Immature natural killer cell (primary cell): Measurements from ENCODE around the gene PMPCA. TPM values are rescaled to one million over a fixed set of nuclear protein-coding genes. Genes with fewer than 3 reads are reported as not detected.
A peak's percentile ranks its signal among the peaks of the same experiment; 100 is the strongest.

Source experiments
- DNase-seq, 3 donors: peaks; one replicate each; pipeline ENCODE4 v3.0.0; 2022; ENCODE audit warnings: mixed read lengths in 1 of 3
- H3K27ac Mint-ChIP-seq, 6 donors: one replicate each; pipeline ENCODE4 v1.8.0; 2020; ENCODE audit warnings: mixed read lengths in 6 of 6, mild to moderate bottlenecking in 5 of 6, inconsistent platforms in 4 of 6, moderate library complexity in 3 of 6
- H3K27me3 Mint-ChIP-seq, 3 donors: one replicate each; pipeline ENCODE4 v1.8.0; 2020 to 2021; ENCODE audit warnings: low read depth in 3 of 3, mild to moderate bottlenecking in 3 of 3, mixed read lengths in 3 of 3, moderate library complexity in 3 of 3, inconsistent platforms in 1 of 3
- H3K36me3 Mint-ChIP-seq, 3 donors: one replicate each; pipeline ENCODE4 v1.8.0; 2020; ENCODE audit warnings: mixed read lengths in 3 of 3, inconsistent platforms in 2 of 3, mild to moderate bottlenecking in 2 of 3
- H3K4me1 Mint-ChIP-seq, 2 donors: one replicate each; pipeline ENCODE4 v1.8.0; 2020; ENCODE audit warnings: inconsistent platforms in 2 of 2, mild to moderate bottlenecking in 2 of 2, mixed read lengths in 2 of 2, moderate library complexity in 1 of 2
- H3K4me3 Mint-ChIP-seq, 5 donors: one replicate each; pipeline ENCODE4 v1.8.0; 2020; ENCODE audit warnings: mild to moderate bottlenecking in 5 of 5, mixed read lengths in 5 of 5, inconsistent platforms in 3 of 5, moderate library complexity in 3 of 5
- H3K9me3 Mint-ChIP-seq, 6 donors: one replicate each; pipeline ENCODE4 v1.8.0; 2020; ENCODE audit warnings: mild to moderate bottlenecking in 6 of 6, mixed read lengths in 6 of 6, inconsistent platforms in 4 of 6, moderate library complexity in 3 of 6
- polyA plus RNA-seq, 3 donors: library from polyadenylated mRNA; unstranded; fragments of 300-500 nt; fragmentation: Illumina TruSeq; gene quantifications; one replicate each; pipeline ENCODE4 v1.2.3, GENCODE V29; 2021

Gene PMPCA
- polyA plus RNA-seq, 3 donors from 2014 or later = 34.5 to 43.5 (median 42.6) TPM

GRCh38 chr9:136462664-136463063, 52.2 kb downstream of the PMPCA start:
- Mint-ChIP-seq H3K9me3 (no peaks in the 10 kb centered on the region), H3K4me3 (no peak overlapping the region)

GRCh38 chr9:136463578-136463977, 53.1 kb downstream of the PMPCA start:
- H3K4me3 Mint-ChIP-seq = no peak overlapping the region
- peaks cover 0 to 2% (median 2%) of the 10 kb centered on the region in 3 donors for H3K27me3 Mint-ChIP-seq
- H3K4me1 Mint-ChIP-seq = no peaks in the 10 kb centered on the region
- H3K9me3 Mint-ChIP-seq = no peaks in the 10 kb centered on the region
- peaks cover 0 to 34% (median 18%) of the 10 kb centered on the region in 3 donors for H3K36me3 Mint-ChIP-seq
- no peak overlapping the region for H3K27ac Mint-ChIP-seq
- DNase-seq = no peak

More at GRCh38 chr9:136462664-136463063, 52.2 kb downstream of the PMPCA start:
- H3K36me3 Mint-ChIP-seq = peaks cover 0 to 41% (median 18%) of the 10 kb centered on the region in 3 donors
- peaks cover 0 to 2% (median 2%) of the 10 kb centered on the region in 3 donors for H3K27me3 Mint-ChIP-seq
- H3K4me1 Mint-ChIP-seq = no peaks in the 10 kb centered on the region
- H3K27ac Mint-ChIP-seq = no peak overlapping the region
- no peak for DNase-seq

- H3K4me3 Mint-ChIP-seq = no peak overlapping the region
- H3K4me1 Mint-ChIP-seq = no peaks in the 10 kb centered on the region
- no peak overlapping the region for H3K27ac Mint-ChIP-seq
- H3K27me3 Mint-ChIP-seq = peaks cover 0 to 2% (median 2%) of the 10 kb centered on the region in 3 donors
- no peaks in the 10 kb centered on the region for H3K9me3 Mint-ChIP-seq
- peaks cover 0 to 27% (median 14%) of the 10 kb centered on the region in 3 donors for H3K36me3 Mint-ChIP-seq
- no peak for DNase-seq
Observed at GRCh38 chr9:136464241-136464640, 53.8 kb downstream of the PMPCA start.

- Mint-ChIP-seq H3K27ac (no peak overlapping the region), H3K9me3 (no peaks in the 10 kb centered on the region), H3K36me3 (peaks cover 0 to 26% (median 14%) of the 10 kb centered on the region in 3 donors), H3K27me3 (peaks cover 0 to 2% (median 2%) of the 10 kb centered on the region in 3 donors), H3K4me3 (no peak overlapping the region), H3K4me1 (no peaks in the 10 kb centered on the region)
- DNase-seq = no peak
Observed at GRCh38 chr9:136465500-136466154, 55.2 kb downstream of the PMPCA start.

- no peak for DNase-seq
- H3K4me1 Mint-ChIP-seq = peaks cover 0 to under 1% of the 10 kb centered on the region in 2 donors
- H3K36me3 Mint-ChIP-seq = peaks cover 0 to 28% (median 14%) of the 10 kb centered on the region in 3 donors
- peaks cover 0 to 2% (median 2%) of the 10 kb centered on the region in 3 donors for H3K27me3 Mint-ChIP-seq
- H3K9me3 Mint-ChIP-seq = no peaks in the 10 kb centered on the region
- H3K27ac Mint-ChIP-seq = no peak overlapping the region
- H3K4me3 Mint-ChIP-seq = no peak overlapping the region
Observed at GRCh38 chr9:136466155-136466541, 55.7 kb downstream of the PMPCA start.

GRCh38 chr9:136467766-136468165, 57.3 kb downstream of the PMPCA start:
- peaks cover 0 to 2% of the 10 kb centered on the region in 2 donors for H3K4me1 Mint-ChIP-seq
- peaks cover 0 to 2% (median 0%) of the 10 kb centered on the region in 3 donors for H3K27me3 Mint-ChIP-seq
- H3K36me3 Mint-ChIP-seq = peaks cover 0 to 24% (median 8%) of the 10 kb centered on the region in 3 donors
- no peak for DNase-seq
- no peaks in the 10 kb centered on the region for H3K9me3 Mint-ChIP-seq
- H3K4me3 Mint-ChIP-seq = no peak overlapping the region
- H3K27ac Mint-ChIP-seq = no peak overlapping the region

GRCh38 chr9:136470356-136470755, 59.9 kb downstream of the PMPCA start:
- DNase-seq = no peak
- H3K4me3 Mint-ChIP-seq = no peak overlapping the region
- H3K4me1 Mint-ChIP-seq = peaks cover 0 to 2% of the 10 kb centered on the region in 2 donors
- H3K27ac Mint-ChIP-seq = no peak overlapping the region
- H3K9me3 Mint-ChIP-seq = no peaks in the 10 kb centered on the region
- H3K36me3 Mint-ChIP-seq = peaks cover 4 to 8% (median 6%) of the 10 kb centered on the region in 3 donors
- H3K27me3 Mint-ChIP-seq = peaks cover 0 to 3% (median 0%) of the 10 kb centered on the region in 3 donors

- peaks cover 0 to 2% (median 0%) of the 10 kb centered on the region in 3 donors for H3K27me3 Mint-ChIP-seq
- H3K27ac Mint-ChIP-seq = no peak overlapping the region
- peaks cover 0 to 2% of the 10 kb centered on the region in 2 donors for H3K4me1 Mint-ChIP-seq
- peaks cover 4 to 12% (median 6%) of the 10 kb centered on the region in 3 donors for H3K36me3 Mint-ChIP-seq
- no peaks in the 10 kb centered on the region for H3K9me3 Mint-ChIP-seq
- H3K4me3 Mint-ChIP-seq = no peak overlapping the region
- DNase-seq = no peak
Observed at GRCh38 chr9:136470792-136471469, 60.5 kb downstream of the PMPCA start.

- no peak overlapping the region for H3K4me3 Mint-ChIP-seq
- no peak for DNase-seq
- no peak overlapping the region for H3K27ac Mint-ChIP-seq
- H3K36me3 Mint-ChIP-seq = peaks cover 4 to 10% (median 6%) of the 10 kb centered on the region in 3 donors
- H3K9me3 Mint-ChIP-seq = no peaks in the 10 kb centered on the region
- peaks cover 0 to 2% (median 0%) of the 10 kb centered on the region in 3 donors for H3K27me3 Mint-ChIP-seq
- H3K4me1 Mint-ChIP-seq = peaks cover 0 to 2% of the 10 kb centered on the region in 2 donors
Observed at GRCh38 chr9:136471802-136472487, 61.5 kb downstream of the PMPCA start.

GRCh38 chr9:136472640-136473353, 62.3 kb downstream of the PMPCA start:
- Mint-ChIP-seq H3K4me1 (peaks cover 2 to 6% of the 10 kb centered on the region in 2 donors), H3K27ac (peak overlapping the region in 1 of 6 donors; percentile 30)

GRCh38 chr9:136473354-136473721, 62.9 kb downstream of the PMPCA start:
- peak overlapping the region in 1 of 6 donors; percentile 30 for H3K27ac Mint-ChIP-seq
- H3K9me3 Mint-ChIP-seq = no peaks in the 10 kb centered on the region
- H3K4me3 Mint-ChIP-seq = no peak overlapping the region
- peaks cover 0 to 2% (median 0%) of the 10 kb centered on the region in 3 donors for H3K27me3 Mint-ChIP-seq
- H3K4me1 Mint-ChIP-seq = peaks cover 4 to 10% of the 10 kb centered on the region in 2 donors
- H3K36me3 Mint-ChIP-seq = peaks cover 4 to 10% (median 6%) of the 10 kb centered on the region in 3 donors
- DNase-seq = no peak

More at GRCh38 chr9:136472640-136473353, 62.3 kb downstream of the PMPCA start:
- no peak overlapping the region for H3K4me3 Mint-ChIP-seq
- peaks cover 4 to 10% (median 6%) of the 10 kb centered on the region in 3 donors for H3K36me3 Mint-ChIP-seq
- H3K27me3 Mint-ChIP-seq = peaks cover 0 to 2% (median 0%) of the 10 kb centered on the region in 3 donors
- no peaks in the 10 kb centered on the region for H3K9me3 Mint-ChIP-seq
- no peak for DNase-seq
